Keratinocyte (primary cell): ENCODE data around the gene ABHD17B. TPM values are rescaled to one million over a fixed set of nuclear protein-coding genes. Genes with fewer than 3 reads are reported as not detected.

Experiments used
- DNase-seq: peaks from one replicate; pipeline ENCODE4 v3.0.0-alpha.2; 2011; ENCODE audit warnings: low read depth, missing footprints, low spot score
- FAIRE-seq: peaks from 2 replicates; lab custom pipeline; 2011; peaks lifted over from hg19 to GRCh38; lab: Jason Lieb, UNC
- H2AFZ ChIP-seq: 2 replicates; pipeline ENCODE4 v1.6.0; 2012; ENCODE audit warnings: low read length, control low read depth, inconsistent platforms; ENCODE audit not compliant: control insufficient read depth
- H3K27ac ChIP-seq: 2 replicates; pipeline ENCODE4 v1.5.1; 2011; ENCODE audit warnings: low read length; ENCODE audit not compliant: control insufficient read depth, insufficient read depth
- H3K27me3 ChIP-seq: 3 replicates; pipeline ENCODE4 v1.6.0; 2011; ENCODE audit warnings: low read length; ENCODE audit not compliant: control insufficient read depth, insufficient read depth; ENCODE audit errors: extremely low read depth
- H3K36me3 ChIP-seq, 2 experiments: 2 replicates in 1 of 2; 3 replicates in 1 of 2; pipeline ENCODE4 v1.5.1; 2011; ENCODE audit warnings: low read length in 2 of 2, mild to moderate bottlenecking in 1 of 2; ENCODE audit not compliant: control insufficient read depth in 2 of 2, insufficient read depth in 2 of 2; ENCODE audit errors: extremely low read depth in 1 of 2
- H3K4me1 ChIP-seq: 3 replicates; pipeline ENCODE4 v1.5.1; 2011; ENCODE audit warnings: low read length; ENCODE audit not compliant: control insufficient read depth, insufficient read depth; ENCODE audit errors: extremely low read depth
- H3K4me2 ChIP-seq: 3 replicates; pipeline ENCODE4 v1.6.0; 2011; ENCODE audit warnings: low read depth, low read length; ENCODE audit not compliant: control insufficient read depth, insufficient read depth; ENCODE audit errors: extremely low read depth
- H3K4me3 ChIP-seq, 3 experiments: fragments of 200-600 bp in 1 of 3; sonication (generic) in 1 of 3; 2 replicates in 2 of 3; 3 replicates in 1 of 3; pipeline ENCODE4 v1.5.1; 2011 to 2016; ENCODE audit warnings: low read length in 3 of 3, mild to moderate bottlenecking in 3 of 3, control low read depth in 2 of 3, inconsistent platforms in 1 of 3, low read depth in 1 of 3, mixed read lengths in 1 of 3, mixed run types in 1 of 3, moderate library complexity in 1 of 3; ENCODE audit not compliant: control insufficient read depth in 2 of 3, insufficient read depth in 2 of 3; ENCODE audit errors: extremely low read depth in 1 of 3
- H3K79me2 ChIP-seq: 2 replicates; pipeline ENCODE4 v1.6.0; 2012; ENCODE audit warnings: low read length; ENCODE audit not compliant: control insufficient read depth, insufficient read depth
- H3K9ac ChIP-seq: 3 replicates; pipeline ENCODE4 v1.6.0; 2011; ENCODE audit warnings: low read length; ENCODE audit not compliant: control insufficient read depth, insufficient read depth; ENCODE audit errors: extremely low read depth
- H3K9me1 ChIP-seq: 3 replicates; pipeline ENCODE4 v1.6.0; 2011; ENCODE audit warnings: low read length; ENCODE audit not compliant: control insufficient read depth, insufficient read depth; ENCODE audit errors: extremely low read depth
- H3K9me3 ChIP-seq: 2 replicates; pipeline ENCODE4 v1.5.1; 2012; ENCODE audit warnings: low read depth, low read length; ENCODE audit not compliant: control insufficient read depth
- H4K20me1 ChIP-seq: 3 replicates; pipeline ENCODE4 v1.6.0; 2011; ENCODE audit warnings: low read length; ENCODE audit not compliant: control insufficient read depth, insufficient read depth; ENCODE audit errors: extremely low read depth
- CTCF ChIP-seq, 3 experiments: IDR thresholded peaks in 1 of 3; conservative IDR thresholded peaks in 1 of 3; optimal IDR thresholded peaks in 1 of 3; 2 replicates in 2 of 3; 3 replicates in 1 of 3; pipeline versions ENCODE3 to v1.5.1; 2011; ENCODE audit warnings: low read length in 3 of 3, mild to moderate bottlenecking in 3 of 3, moderate library complexity in 2 of 3, control low read depth in 1 of 3, inconsistent platforms in 1 of 3; ENCODE audit not compliant: insufficient read depth in 2 of 3; ENCODE audit errors: extremely low read depth in 1 of 3
- EZH2 ChIP-seq: IDR thresholded peaks from one replicate; pipeline ENCODE4 v1.6.1; 2012; ENCODE audit warnings: inconsistent platforms, mild to moderate bottlenecking, low read length, moderate library complexity
- dilution Hi-C: fragments of 300-500 bp; cut with MboI; formaldehyde crosslinking; loops from one replicate; pipeline ENCODE4 v1.7.0; 2020; ENCODE audit warnings: low sequenced_read_pairs; ENCODE audit not compliant: extremely low pct_ligation_motif_present
- polyA plus RNA-seq, 5 experiments: library from polyadenylated mRNA; depleted of rRNA in 3 of 5; stranded (reverse) in 3 of 5; stranded (forward) in 1 of 5; unstranded in 1 of 5; fragments of >200 nt; gene quantifications; 1 replicate in 1 of 5; 2 replicates in 3 of 5; 3 replicates in 1 of 5; pipeline versions ENCODE4 v1.2.1 to v1.2.3, GENCODE V29; 2011 to 2012; ENCODE audit warnings: missing spikeins in 2 of 5, low read depth in 1 of 5, low replicate concordance in 1 of 5

Gene ABHD17B
- polyA plus RNA-seq, 1 donor (not counting 4 experiments of a cell fraction or from before 2014, with no cell fraction given), result 16.3 TPM

- peaks cover 27% of the 10 kb centered on the region for H3K79me2 ChIP-seq
- H3K9me1 ChIP-seq, result no peaks in the 10 kb centered on the region
- TF ChIP-seq EZH2 (no peak), CTCF (optimal IDR thresholded peaks at IDR 0.05 in 1 of 3, IDR thresholded peaks at IDR 0.05 in 1 of 3, conservative IDR thresholded peaks at IDR 0.05 in 1 of 3; ENCODE audit: extremely low read depth in 1 of 3, insufficient read depth in 2 of 3, low read length in 3 of 3) (no peak)
- H3K4me1 ChIP-seq, result peaks cover 25% of the 10 kb centered on the region
- H2AFZ ChIP-seq, result no peak overlapping the region
- no peaks in the 10 kb centered on the region for H3K36me3 ChIP-seq
- no peaks in the 10 kb centered on the region for H4K20me1 ChIP-seq
- DNase-seq, result no peak
- H3K27me3 ChIP-seq, result no peaks in the 10 kb centered on the region
- dilution Hi-C loops, result no loop called here
- no peak for FAIRE-seq
- no peak overlapping the region for H3K27ac ChIP-seq
- H3K9me3 ChIP-seq, result no peaks in the 10 kb centered on the region
- no peak overlapping the region for H3K9ac ChIP-seq
- H3K4me3 ChIP-seq, result no peak overlapping the region
- H3K4me2 ChIP-seq, result no peak overlapping the region
These were observed 13.6 kb upstream of the ABHD17B start for GRCh38 chr9:71924576-71924975.

GRCh38 chr9:71921190-71921814 lies 10.3 kb upstream of the ABHD17B start:
- Histone ChIP-seq H2AFZ (no peak overlapping the region), H3K79me2 (peaks cover 57% of the 10 kb centered on the region), H3K27me3 (no peaks in the 10 kb centered on the region), H3K4me2 (no peak overlapping the region), H3K4me1 (peaks cover 12% of the 10 kb centered on the region), H3K36me3 (peaks cover 0 to 1% of the 10 kb centered on the region in 2 experiments), H3K4me3 (no peak overlapping the region), H3K27ac (no peak overlapping the region), H4K20me1 (no peaks in the 10 kb centered on the region), H3K9me3 (no peaks in the 10 kb centered on the region), H3K9ac (no peak overlapping the region), H3K9me1 (peaks cover 2% of the 10 kb centered on the region)
- no peak for DNase-seq
- FAIRE-seq, result peak; percentile 41
- TF ChIP-seq CTCF (optimal IDR thresholded peaks at IDR 0.05 in 1 of 3, IDR thresholded peaks at IDR 0.05 in 1 of 3, conservative IDR thresholded peaks at IDR 0.05 in 1 of 3; ENCODE audit: extremely low read depth in 1 of 3, insufficient read depth in 2 of 3, low read length in 3 of 3) (no peak), EZH2 (no peak)
- dilution Hi-C loops, result no loop called here
